ENCODE results near the gene REC114.
"Not testable (repeated sequence)": the region's sequence is repeated elsewhere in the genome, so short reads cannot be mapped to it uniquely, and the experiment has no call there.

Gene REC114

DNA sequence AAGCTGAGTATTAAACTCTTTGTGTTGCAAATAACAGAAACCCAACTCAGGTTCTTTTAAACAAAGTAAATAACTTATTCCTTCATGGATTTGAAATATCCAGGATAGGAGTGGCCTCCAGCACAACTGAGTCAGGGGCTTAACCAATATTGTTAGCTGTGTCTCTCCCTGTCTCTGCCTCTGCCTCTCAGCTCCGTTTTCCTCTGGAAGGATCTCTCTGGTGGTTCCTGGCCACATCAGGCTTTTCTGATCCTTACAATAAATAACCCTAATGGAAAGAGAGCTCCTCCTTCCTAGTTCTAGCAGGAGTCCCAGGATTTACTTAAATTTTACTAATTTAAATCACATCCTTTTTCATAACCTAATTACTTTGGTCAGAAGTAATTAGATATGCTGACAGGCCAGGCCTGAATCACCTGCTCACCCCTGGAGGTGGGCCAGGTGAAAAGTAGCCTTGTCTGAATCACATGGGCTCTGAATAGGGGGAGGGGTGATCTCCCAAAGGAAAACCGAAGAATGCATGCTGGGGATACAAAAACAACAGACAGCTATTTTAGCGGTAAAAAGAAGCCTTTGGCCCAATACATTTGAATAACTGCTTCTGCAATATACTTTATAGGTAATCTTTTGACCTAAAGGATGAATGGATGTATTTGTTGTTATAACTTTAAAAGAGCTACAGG, 75.4 kb downstream of the REC114 start:
- H3K9me3 ChIP-seq (ENCODE audit: low read length), result no peaks in the 10 kb centered on the region
- H3K4me1 ChIP-seq (ENCODE audit: insufficient read depth, low read length), result no peaks in the 10 kb centered on the region
- H3K4me3 ChIP-seq (ENCODE audit: low read length), result no peak overlapping the region
- peaks cover 13% of the 10 kb centered on the region for H3K27me3 ChIP-seq (ENCODE audit: insufficient read depth, low read length)
- H2AFZ ChIP-seq (ENCODE audit: low read depth, low read length), result no peak overlapping the region
- no peaks in the 10 kb centered on the region for H3K36me3 ChIP-seq (ENCODE audit: insufficient read depth, low read length)

DNA sequence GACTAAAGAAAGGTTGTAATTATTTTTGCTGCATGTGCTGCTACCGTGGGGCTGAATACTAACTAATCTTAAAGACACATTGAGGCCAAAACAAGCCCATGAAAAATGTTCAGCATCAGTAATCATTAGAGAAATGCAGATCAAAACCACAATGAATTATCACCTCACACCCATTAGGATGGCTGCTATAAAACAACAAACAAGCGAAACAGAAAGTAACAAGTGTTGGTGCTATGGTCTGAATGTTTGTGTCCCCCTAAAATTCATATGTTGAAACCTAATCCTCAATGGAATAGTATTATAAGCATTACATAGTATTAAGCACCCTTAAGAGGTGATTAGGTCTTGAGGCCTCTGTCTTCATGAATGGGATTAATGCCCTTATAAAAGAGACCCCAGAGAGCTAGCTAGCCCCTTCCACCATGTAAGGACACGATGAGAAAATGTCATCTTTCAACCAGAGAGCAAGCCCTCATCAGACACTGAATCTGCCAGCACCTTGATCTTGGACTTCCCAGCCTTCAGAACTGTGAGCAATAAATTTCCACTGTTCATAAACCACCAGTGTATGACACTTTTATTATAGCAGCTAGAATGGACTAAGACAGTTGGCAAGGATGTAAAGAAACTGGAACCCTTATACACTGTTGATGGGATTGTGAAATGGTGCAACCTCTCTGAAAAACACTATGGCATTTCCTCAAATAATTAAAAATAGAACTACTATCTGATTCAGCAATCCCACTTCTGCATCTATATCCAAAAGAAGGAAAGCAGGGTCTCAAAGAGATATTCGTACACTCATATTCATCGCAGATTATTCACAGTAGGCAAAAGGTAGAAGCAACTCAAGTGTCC, 76.1 kb downstream of the REC114 start:
- Histone ChIP-seq H2AFZ (ENCODE audit: low read depth, low read length) (no peak overlapping the region), H3K9me3 (ENCODE audit: low read length) (no peaks in the 10 kb centered on the region), H3K27me3 (ENCODE audit: insufficient read depth, low read length) (peaks cover 13% of the 10 kb centered on the region), H3K4me1 (ENCODE audit: insufficient read depth, low read length) (no peaks in the 10 kb centered on the region), H3K4me3 (ENCODE audit: low read length) (no peak overlapping the region), H3K36me3 (ENCODE audit: insufficient read depth, low read length) (no peaks in the 10 kb centered on the region)

DNA sequence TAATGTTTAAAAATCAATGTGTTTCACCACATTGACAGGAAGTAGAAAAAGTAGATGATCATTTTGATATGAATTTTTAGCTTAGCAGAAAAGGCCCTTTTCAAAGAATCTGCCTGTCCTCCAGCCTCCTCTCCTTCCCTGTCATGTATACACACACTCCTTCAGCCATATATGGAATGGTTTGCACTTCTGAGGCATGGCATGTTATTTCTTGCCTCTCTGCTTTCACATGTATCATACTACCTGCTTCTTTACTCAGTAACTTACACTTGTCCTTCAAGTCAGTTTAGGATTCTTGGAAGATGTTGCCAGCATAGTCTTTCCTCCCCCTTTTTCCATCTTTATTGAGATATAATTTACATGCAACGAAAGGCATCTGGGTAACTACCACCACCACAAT, 79.0 kb downstream of the REC114 start:
- Histone ChIP-seq H3K4me1 (ENCODE audit: insufficient read depth, low read length) (no peaks in the 10 kb centered on the region), H3K27me3 (ENCODE audit: insufficient read depth, low read length) (peaks cover 13% of the 10 kb centered on the region)

DNA sequence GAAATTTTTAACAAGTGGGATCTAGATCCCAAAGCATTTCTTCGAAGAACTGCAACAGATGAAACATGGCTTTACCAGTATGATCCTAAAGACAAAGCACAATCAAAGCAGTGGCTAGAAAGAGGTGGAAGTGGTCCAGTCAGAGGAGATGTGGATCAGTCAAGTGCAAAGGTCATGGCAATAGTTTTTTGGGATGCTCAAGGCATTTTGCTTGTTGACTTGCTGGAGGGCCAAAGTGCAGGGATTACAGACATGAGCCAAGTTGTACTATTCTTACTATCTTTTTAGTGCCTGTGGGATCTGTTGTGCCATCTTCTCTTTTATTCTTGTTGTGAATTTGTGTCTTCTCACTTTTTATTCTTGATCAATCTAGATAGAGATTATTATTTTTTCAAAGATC, 82.0 kb downstream of the REC114 start:
- Histone ChIP-seq H3K9me3 (ENCODE audit: low read length) (no peaks in the 10 kb centered on the region), H3K36me3 (ENCODE audit: insufficient read depth, low read length) (no peaks in the 10 kb centered on the region), H3K4me3 (ENCODE audit: low read length) (no peak overlapping the region)

More for the DNA sequence above, 79.0 kb downstream of the REC114 start:
- no peaks in the 10 kb centered on the region for H3K9me3 ChIP-seq (ENCODE audit: low read length)
- H3K4me3 ChIP-seq (ENCODE audit: low read length), result no peak overlapping the region
- no peaks in the 10 kb centered on the region for H3K36me3 ChIP-seq (ENCODE audit: insufficient read depth, low read length)
- no peak overlapping the region for H2AFZ ChIP-seq (ENCODE audit: low read depth, low read length)

DNA sequence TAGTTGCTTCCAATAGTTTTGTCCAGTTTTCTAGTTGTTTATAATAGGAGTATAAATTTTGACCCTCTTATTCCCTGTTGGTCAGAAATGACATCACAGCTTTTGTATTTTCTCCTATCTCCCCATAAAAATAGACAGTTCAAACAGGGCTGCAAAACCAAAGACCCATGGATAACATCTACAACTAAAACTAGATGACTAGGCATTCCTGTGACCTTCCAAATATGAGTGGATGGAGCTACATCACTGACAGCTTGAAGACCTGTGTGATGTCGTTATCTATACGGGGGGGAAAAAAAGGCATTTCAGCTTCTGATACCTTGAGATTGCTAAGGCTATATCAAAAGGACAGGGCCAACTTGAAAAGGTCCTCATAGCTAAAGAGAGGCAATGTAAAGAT, 84.6 kb downstream of the REC114 start:
- H3K4me3 ChIP-seq (ENCODE audit: low read length), result no peak overlapping the region
- H3K27me3 ChIP-seq (ENCODE audit: insufficient read depth, low read length), result peaks cover 2% of the 10 kb centered on the region
- H3K36me3 ChIP-seq (ENCODE audit: insufficient read depth, low read length), result no peaks in the 10 kb centered on the region
- no peaks in the 10 kb centered on the region for H3K4me1 ChIP-seq (ENCODE audit: insufficient read depth, low read length)
- H2AFZ ChIP-seq (ENCODE audit: low read depth, low read length), result no peak overlapping the region
- H3K9me3 ChIP-seq (ENCODE audit: low read length), result no peaks in the 10 kb centered on the region

More for the DNA sequence above, 82.0 kb downstream of the REC114 start:
- Histone ChIP-seq H3K4me1 (ENCODE audit: insufficient read depth, low read length) (no peaks in the 10 kb centered on the region), H2AFZ (ENCODE audit: low read depth, low read length) (no peak overlapping the region), H3K27me3 (ENCODE audit: insufficient read depth, low read length) (peaks cover 7% of the 10 kb centered on the region)

DNA sequence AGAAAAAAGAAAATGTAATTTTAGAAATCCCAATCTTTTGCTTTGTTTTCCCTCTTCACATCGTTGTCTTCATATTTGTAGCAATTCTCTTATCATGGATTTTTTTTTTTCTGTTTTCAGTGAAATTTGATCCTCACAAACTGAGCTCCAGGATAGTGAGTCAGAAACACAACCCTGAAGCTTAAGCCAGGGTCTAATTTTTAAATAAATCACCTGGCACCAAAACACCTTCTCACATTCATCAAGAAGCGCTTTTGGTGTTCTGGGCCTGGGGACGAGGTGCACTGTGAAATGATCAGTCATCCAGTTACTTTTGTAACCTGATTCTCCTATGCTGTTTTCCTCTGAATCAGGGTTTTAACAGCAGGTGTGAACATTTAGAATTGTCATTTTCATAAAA, 87.7 kb downstream of the REC114 start:
- Histone ChIP-seq H3K36me3 (ENCODE audit: insufficient read depth, low read length) (no peaks in the 10 kb centered on the region), H3K9me3 (ENCODE audit: low read length) (no peaks in the 10 kb centered on the region), H2AFZ (ENCODE audit: low read depth, low read length) (no peak overlapping the region), H3K27me3 (ENCODE audit: insufficient read depth, low read length) (peaks cover 2% of the 10 kb centered on the region), H3K4me1 (ENCODE audit: insufficient read depth, low read length) (no peaks in the 10 kb centered on the region), H3K4me3 (ENCODE audit: low read length) (no peak overlapping the region)

DNA sequence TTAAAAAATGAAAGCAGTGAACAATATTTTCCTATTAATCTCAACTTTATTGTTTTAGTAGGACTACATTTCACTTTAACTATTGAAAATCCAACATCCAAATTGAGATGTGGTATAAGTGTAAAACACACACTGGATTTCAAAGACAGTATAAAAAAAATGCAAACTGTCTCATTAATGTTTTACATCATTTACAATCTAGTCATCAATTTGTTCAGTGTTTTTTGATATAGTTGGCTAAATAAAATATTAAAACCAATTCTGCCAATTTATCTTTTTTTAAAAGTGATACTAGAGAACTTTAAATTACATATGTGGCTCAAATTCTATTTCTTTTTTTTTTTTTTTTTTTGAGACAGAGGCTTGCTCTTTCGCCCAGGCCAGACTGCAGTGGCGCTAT, 95.2 kb downstream of the REC114 start:
- Histone ChIP-seq H3K9me3 (ENCODE audit: low read length) (no peaks in the 10 kb centered on the region), H3K27me3 (ENCODE audit: insufficient read depth, low read length) (peaks cover 2% of the 10 kb centered on the region), H3K4me3 (ENCODE audit: low read length) (no peak overlapping the region), H2AFZ (ENCODE audit: low read depth, low read length) (no peak overlapping the region), H3K4me1 (ENCODE audit: insufficient read depth, low read length) (no peaks in the 10 kb centered on the region), H3K36me3 (ENCODE audit: insufficient read depth, low read length) (no peaks in the 10 kb centered on the region)

DNA sequence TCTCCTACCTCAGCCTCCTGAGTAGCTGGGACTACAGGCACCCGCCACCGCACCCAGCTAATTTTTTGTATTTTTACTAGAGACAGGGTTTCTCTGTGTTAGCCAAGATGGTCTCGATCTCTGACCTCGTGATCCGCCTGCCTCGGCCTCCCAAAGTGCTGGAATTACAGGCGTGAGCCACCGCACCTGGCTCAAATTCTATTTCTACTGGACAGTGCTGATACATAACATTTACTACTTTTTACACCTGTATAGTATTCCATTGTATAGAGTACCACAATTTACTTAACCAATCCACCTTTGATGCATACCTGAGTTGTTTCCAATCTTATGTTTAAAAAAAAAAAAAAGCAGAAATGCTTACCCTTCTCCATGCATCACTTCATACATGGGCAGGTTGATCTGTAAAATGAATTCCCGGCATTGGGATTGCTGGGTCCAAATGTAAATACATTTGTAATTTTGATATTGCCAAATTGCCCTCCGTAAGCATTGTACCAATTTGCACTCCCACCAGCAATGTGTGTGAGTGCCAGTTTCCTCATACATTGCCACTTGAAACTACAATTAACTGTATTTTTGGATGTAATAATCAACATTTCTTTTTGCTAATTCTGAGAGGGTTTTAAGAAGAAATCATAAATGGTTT, 95.7 kb downstream of the REC114 start:
- Histone ChIP-seq H3K27me3 (ENCODE audit: insufficient read depth, low read length) (peaks cover 2% of the 10 kb centered on the region), H2AFZ (ENCODE audit: low read depth, low read length) (no peak overlapping the region), H3K4me1 (ENCODE audit: insufficient read depth, low read length) (no peaks in the 10 kb centered on the region), H3K9me3 (ENCODE audit: low read length) (no peaks in the 10 kb centered on the region), H3K36me3 (ENCODE audit: insufficient read depth, low read length) (no peaks in the 10 kb centered on the region), H3K4me3 (ENCODE audit: low read length) (no peak overlapping the region)

DNA sequence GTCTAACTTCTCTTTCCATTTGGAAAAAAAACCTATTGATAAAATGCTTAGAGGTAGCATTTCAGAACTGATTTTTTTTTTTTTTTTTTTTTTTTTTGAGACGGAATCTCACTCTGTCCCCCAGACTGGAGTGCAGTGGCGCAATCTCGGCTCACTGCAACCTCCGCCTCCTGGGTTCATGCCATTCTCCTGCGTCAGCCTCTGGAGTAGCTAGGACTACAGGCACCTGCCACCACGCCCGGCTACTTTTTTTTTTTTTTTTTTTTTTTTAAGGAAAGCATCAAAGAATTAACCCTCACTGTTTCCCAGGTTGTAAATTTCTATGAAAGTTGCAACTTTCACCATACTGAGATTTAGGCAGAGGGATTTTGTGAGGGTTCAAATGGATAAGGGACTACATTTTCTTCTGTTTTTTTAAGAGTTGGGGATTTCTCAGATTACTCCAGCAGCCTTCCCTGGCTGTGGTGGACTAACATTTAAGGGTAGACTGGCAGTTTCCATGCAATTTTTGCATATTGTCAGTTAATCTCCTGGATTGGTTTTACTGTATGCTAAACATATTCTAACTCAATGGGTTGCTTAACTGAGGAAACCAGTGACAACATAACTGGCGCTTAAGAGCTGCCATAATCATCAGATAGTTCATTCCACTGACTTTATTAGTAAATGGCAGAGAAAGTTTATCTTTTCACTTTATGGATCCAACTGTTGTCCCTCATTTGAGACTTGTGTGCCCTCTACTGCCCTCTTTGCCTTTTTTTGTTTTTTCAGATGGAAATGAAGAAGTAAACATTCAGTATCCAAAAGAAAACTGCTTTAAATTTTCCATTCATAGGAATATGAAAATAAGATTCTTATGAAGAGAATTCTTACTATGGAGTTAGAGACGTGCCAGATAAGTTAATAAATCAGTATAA, 96.5 kb downstream of the REC114 start:
- no peaks in the 10 kb centered on the region for H3K36me3 ChIP-seq (ENCODE audit: insufficient read depth, low read length)
- no peak overlapping the region for H3K4me3 ChIP-seq (ENCODE audit: low read length)
- no peaks in the 10 kb centered on the region for H3K9me3 ChIP-seq (ENCODE audit: low read length)
- no peak overlapping the region for H2AFZ ChIP-seq (ENCODE audit: low read depth, low read length)
- H3K4me1 ChIP-seq (ENCODE audit: insufficient read depth, low read length), result no peaks in the 10 kb centered on the region
- peaks cover 2% of the 10 kb centered on the region for H3K27me3 ChIP-seq (ENCODE audit: insufficient read depth, low read length)

DNA sequence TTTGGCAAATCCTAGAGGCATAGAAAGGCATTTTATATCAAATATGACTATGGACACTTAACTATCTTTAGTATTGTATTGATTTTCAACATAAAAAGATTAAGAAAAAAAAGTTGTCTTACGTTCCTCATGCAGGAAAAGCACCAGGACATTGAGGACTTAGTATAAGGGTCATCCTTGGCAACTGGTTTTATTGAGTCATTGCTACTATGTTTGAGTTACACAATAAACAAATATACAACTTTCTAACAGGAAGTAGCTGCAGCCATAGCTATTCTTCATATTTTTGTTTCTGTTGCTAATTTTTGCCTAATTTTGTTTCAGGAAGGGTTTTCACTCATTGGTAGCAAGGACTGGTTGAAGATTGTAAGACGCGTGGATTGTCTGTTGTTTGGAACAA, 97.2 kb downstream of the REC114 start:
- Histone ChIP-seq H3K36me3 (ENCODE audit: insufficient read depth, low read length) (no peaks in the 10 kb centered on the region), H3K9me3 (ENCODE audit: low read length) (no peaks in the 10 kb centered on the region)

DNA sequence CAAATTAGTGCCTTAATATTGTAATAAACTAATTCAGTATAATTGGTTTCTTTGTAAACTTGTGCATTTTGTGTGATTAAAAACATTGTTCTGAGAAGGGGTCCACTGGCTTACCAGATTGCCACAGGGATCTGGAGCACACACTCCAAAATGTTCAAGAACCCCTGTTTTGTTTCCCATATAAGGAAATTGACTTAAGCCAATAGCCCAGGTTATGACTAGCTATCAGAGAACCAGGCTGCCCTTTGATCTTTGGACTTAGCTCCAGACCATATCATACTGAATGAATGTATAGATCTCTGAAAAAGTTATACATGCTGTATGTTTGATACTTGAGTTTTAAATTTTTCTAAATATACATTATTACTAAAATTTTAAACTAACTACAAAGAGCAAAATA, 98.5 kb downstream of the REC114 start:
- H3K9me3 ChIP-seq (ENCODE audit: low read length), result no peaks in the 10 kb centered on the region
- H3K27me3 ChIP-seq (ENCODE audit: insufficient read depth, low read length), result peaks cover 2% of the 10 kb centered on the region
- no peak overlapping the region for H2AFZ ChIP-seq (ENCODE audit: low read depth, low read length)
- H3K4me3 ChIP-seq (ENCODE audit: low read length), result no peak overlapping the region
- no peaks in the 10 kb centered on the region for H3K36me3 ChIP-seq (ENCODE audit: insufficient read depth, low read length)
- no peaks in the 10 kb centered on the region for H3K4me1 ChIP-seq (ENCODE audit: insufficient read depth, low read length)

More for the DNA sequence above, 97.2 kb downstream of the REC114 start:
- Histone ChIP-seq H2AFZ (ENCODE audit: low read depth, low read length) (no peak overlapping the region), H3K4me1 (ENCODE audit: insufficient read depth, low read length) (no peaks in the 10 kb centered on the region), H3K27me3 (ENCODE audit: insufficient read depth, low read length) (peaks cover 2% of the 10 kb centered on the region), H3K4me3 (ENCODE audit: low read length) (no peak overlapping the region)

DNA sequence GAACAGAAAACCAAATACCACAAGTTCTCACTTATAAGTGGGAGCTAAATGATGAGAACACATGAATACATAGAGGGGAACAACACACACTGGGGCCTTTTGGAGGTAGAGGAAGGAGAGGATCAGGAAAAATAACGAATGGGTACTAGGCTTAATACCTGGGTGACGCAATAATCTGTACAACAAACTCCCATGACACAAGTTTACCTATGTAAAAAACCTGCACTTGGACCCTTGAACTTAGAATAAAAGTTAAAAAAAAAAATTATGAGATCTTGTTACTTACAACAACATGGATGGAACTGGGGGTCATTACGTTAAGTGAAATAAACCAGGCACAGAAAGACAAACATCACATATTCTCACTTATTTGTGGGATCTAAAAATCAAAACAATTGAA, 106.0 kb downstream of the REC114 start:
- H2AFZ ChIP-seq (ENCODE audit: low read depth, low read length); H3K36me3 ChIP-seq (ENCODE audit: insufficient read depth, low read length); H3K27me3 ChIP-seq (ENCODE audit: insufficient read depth, low read length); H3K4me3 ChIP-seq (ENCODE audit: low read length); H3K4me1 ChIP-seq (ENCODE audit: insufficient read depth, low read length); H3K9me3 ChIP-seq (ENCODE audit: low read length): not testable (repeated sequence)

All from neuron (in vitro differentiated cells).